OCI-LY1 (cell line): ENCODE data around the gene STX18.

Experiments
- CTCF ChIP-seq: fragments of 200-600 bp; sonication (generic), shearing (Covaris generic); IDR thresholded peaks from 2 replicates; pipeline ENCODE4 v1.5.1; 2017; ENCODE audit warnings: mild to moderate bottlenecking, antibody characterized with exemption, low read length, moderate library complexity, mixed read lengths
- EZH2 ChIP-seq: fragments of 200-600 bp; sonication (generic), shearing (Covaris generic); IDR thresholded peaks from 2 replicates; pipeline ENCODE4 v1.8.0; 2017; ENCODE audit warnings: borderline replicate concordance, mixed run types, mild to moderate bottlenecking, antibody characterized with exemption, low read length, moderate library complexity, mixed read lengths

GRCh38 chr4:4534515-4535145 is 7.2 kb downstream of the STX18 start:
- TF ChIP-seq CTCF (no peak), EZH2 (no peak)
